GM19467 (cell line): ENCODE data around the gene EZH1.
A peak's percentile ranks its signal among the peaks of the same experiment; 100 is the strongest.

Experiments used
- ATAC-seq: cut with Tn5 transposase; IDR thresholded peaks from one replicate; pipeline ENCODE4 v1.9.1; 2021; ENCODE audit warnings: mild to moderate bottlenecking, moderate library complexity; ENCODE audit not compliant: unreplicated experiment

Gene EZH1

DNA sequence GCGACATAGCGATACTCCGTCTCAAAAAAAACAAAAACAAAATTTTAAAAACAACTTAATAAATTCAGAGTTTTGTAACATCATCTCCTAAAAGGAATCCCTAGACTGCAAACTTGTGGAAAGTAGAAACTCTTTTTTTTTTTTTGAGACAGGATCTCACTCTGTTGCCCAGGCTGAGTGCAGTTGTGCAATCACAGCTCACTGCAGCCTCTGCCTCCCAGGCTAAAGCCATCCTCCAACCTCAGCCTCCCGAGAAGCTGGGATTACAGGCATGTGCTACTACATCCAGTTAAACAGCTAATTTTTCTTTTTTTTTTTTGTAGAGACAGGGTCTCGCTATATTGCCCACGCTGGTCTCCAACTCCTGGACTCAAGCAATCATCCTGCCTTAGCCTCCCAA is 19.7 kb downstream of the EZH1 start:
- ATAC-seq, result no peak

DNA sequence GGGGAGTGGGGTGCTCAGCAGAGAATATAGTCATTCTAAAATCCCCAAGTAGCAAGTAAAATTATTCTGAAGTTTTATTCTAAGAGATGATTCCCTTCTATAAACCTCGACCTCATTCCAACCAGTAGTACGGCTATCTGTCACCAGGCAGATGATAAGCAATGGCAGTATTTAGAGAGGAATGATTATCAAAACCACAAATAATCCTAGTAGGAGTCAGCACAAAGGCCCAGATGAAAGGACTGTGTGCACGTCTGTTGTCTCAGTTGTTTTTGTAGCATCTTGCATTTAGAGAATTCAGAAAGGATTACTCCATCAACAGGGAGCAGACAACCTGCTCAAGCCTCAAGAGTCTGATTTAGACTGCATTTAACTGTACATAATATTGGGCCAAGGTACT is 21.2 kb downstream of the EZH1 start:
- ATAC-seq, result no peak

DNA sequence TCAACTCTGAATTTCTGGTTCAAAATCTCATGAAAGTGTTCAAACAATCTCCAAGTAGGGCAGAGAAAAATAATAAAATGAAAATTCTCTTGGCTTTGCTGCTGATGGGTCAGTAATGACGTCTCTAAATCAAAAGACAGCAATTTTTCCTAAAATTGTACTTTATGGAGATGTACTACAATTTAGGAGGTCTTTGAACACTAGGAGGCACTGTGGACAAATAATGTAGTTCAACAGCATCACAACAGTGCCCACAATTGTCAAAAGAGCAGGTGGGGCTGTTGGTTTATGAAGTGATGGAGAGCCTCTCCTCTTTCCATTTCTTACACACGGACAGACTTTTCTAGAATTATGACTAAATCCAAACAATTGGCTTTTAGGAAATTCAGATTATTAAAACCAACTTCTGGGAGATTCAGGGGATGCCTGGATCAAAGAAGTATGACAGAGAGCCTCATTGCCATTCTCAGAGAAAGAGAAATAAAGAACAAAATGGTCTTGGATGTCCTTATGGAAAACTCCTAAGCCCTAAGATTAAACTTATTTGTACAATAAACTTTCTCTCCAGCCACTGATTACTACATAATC is 23.8 kb downstream of the EZH1 start:
- ATAC-seq, result no peak

DNA sequence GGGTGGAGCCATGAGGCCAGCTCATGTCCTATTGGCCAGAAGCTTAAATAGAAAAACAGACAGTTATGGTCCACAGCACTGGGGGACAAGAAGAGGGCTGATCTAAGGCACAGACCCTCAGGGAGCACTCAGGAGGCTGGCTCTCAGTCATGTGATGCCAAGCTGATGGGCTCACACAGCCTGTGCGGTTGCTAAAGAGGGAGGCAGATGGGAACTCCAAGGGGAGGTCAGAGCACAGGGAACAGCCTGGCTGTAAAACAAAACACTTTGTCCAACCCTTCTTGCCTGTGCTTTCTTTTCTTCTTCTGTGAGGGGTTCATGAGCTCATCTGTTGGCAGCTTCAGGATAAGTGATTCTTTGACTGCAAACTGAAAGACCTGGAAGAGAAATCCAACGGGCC is 35.3 kb downstream of the EZH1 start:
- ATAC-seq, result no peak

DNA sequence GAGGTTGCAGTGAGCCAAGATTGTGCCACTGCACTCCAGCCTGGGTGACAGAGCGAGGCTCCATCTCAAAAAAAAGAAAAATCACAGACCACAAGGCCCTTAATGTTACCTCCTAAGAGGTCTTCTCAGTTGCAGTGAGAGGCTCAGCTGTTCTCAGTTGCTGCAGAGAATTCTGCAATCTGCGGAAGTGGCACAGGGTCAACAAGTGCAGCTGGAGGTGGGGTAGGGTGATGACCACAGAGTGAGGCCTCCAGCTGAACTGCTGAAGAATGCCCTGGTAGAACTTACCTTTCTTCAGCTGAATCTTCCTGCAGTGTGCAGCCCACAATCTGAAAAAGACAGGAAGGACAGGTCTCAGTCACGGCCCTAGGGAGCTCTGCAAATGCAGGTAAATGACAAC is 36.3 kb downstream of the EZH1 start:
- ATAC-seq, result no peak

DNA sequence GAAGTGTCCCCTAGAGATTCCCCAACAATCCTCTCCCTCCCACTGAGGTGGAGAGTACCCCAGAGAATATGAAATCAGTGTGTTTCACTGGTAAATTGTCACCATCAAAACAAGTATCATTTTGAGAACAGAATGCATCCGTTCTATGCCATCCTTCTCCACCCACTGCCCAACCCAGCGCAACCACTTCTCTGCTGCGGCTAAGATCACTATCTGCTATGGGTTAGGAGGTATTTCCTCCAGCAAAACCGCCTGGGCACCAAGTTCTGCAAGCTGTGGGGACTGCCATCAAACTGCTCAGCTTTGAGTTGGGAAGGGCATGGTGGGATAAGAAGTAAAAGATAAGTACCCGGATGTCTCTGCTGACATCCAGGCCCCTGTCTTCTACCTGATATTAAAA is 38.1 kb downstream of the EZH1 start:
- ATAC-seq, result no peak

DNA sequence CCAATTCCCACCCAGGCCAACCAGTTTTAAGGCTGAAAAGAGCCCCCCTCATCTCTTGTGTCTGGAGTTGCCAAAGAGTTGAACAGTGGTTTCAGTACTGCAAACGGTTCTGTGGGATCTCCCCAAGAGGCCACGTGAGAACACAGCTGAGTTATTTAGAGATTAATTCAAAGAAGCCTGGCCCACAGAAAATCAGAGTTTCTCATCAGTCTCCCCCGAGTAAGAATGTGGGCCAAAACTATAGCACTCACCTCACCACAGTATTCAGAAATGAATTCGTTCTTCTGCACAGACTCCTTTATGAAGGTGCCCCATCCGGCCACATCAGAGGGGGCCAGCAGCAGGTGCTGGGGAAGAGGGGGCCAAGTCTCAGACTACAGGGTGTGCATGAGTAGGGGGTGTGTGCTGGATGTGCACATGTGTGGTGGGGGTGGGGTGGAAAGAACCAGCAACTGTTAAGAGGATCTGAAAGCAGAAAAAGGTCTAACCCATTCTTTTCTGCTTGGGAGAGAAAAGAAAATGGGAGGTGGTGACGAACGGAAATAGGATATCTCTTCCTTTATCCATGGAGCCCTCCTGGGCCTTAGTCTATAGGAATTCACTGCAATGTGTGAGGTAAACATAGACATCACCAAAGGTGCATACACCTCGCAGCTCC is 39.9 kb downstream of the EZH1 start:
- peak; percentile 55 for ATAC-seq

DNA sequence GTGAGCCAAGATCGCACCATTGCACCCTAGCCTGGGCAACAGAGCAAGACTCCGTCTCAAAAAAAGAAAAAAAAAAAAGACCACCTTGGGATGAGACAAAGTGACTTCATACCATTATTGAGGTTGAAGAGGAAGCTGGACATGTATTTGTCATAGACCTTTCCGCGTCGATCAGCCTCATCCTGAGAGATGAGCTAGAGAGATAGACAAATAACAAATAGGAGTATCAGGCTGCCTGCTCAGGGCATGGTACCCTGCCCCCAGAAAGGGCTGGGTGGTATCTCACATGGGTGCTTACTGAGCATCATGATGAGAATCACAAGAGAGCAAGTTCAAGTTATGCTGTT is 40.4 kb downstream of the EZH1 start:
- peak; percentile 17 for ATAC-seq

DNA sequence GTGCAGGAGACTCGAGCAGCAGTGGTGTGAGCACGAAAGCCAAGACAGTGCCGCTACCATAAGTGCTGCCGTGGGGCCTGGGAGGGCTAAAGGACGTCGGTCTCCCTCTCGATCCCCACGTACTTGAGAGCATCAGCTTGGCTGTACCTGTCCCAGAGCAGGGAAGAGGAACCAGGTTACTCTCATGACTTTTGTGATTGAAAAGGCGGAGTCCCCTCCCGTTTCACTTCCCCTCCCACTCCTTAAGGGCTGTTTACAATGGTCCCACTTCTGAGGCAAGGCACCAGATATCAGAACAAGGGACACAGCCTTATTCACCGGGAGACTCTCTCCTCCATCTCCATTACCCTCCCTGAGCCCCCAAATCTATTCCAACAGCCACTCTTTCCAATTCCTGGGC is 42.4 kb downstream of the EZH1 start:
- no peak for ATAC-seq

DNA sequence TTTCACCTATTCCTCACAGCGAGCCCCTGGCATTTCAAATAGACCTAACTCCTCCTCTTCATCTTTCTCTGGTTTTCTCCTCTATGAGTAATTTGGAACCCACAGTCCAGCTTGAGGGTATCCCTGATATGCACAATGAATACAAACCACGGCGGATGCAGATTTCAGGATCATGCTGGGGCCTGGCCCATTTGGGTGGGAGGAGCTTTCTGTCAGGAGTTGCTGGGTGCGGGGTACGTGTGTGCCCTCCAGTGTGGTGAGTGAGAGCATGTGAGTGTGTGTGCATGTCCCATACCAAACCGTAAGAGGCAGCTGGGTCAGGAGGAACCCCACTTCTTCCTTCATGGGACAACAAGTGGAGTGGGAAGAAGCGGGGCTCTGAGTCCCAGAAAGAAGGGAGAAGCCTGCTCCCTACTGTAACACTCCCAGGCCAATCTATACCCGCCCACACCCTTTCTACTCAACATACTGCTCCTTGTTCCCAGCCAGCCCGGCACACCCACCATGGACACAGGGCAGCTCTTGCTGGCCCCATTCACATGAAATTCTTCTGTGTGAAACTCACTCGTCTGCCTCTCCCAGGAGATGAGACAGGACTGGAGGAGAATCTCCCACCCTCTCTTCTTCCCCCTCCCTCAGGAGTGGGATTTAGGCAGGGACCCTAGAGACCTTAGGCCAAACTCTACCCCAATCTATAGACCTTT is 44.1 kb downstream of the EZH1 start:
- ATAC-seq, result no peak

DNA sequence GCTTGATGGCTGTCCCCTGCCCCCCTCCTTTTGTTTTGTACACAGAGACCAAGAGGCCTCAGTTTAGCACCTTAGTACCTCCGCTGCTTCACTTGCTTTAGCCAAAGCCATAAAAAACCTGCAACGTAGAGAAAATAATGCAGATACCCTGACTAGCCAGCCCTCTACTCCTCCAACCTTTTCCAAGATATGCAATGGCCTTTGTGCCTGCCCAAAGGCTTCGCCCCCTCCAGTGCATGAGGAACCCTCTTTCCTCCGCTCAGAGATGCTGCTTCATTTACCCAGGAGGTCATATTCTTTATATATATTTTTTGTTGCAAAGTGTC is 45.5 kb downstream of the EZH1 start:
- no peak for ATAC-seq

DNA sequence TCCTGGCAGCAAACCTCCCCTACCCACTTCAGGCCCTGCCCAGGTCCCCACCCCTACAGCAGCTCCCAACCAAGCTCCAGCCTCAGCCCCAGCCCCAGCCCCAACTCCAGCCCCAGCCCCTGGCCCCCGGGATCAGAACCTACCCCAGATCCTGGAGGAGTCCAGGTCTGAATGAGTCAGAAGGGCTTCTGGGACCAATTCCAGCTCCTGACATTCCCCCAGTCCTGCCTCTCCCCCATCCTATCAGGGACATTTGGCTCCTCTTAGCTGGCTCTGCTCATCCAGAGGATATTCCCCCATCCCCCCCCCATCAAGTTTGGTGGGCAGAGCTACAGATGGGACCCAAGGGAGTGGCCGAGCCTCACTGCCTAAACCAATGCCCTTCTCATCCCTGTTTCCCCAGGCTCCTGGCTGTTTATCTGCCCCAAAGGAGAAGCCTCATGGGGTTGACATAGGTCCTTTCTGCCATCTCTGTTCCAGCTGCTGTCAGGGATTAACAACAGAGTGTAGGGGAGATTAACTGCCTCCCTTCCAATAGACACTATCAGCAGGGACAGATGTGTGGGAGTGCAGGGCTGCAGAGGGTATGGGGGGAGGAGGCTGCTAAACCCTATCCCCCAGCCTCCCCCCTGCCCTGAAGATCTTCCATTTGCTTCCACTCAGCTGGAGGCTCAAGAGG is 46.0 kb downstream of the EZH1 start:
- ATAC-seq, result no peak

DNA sequence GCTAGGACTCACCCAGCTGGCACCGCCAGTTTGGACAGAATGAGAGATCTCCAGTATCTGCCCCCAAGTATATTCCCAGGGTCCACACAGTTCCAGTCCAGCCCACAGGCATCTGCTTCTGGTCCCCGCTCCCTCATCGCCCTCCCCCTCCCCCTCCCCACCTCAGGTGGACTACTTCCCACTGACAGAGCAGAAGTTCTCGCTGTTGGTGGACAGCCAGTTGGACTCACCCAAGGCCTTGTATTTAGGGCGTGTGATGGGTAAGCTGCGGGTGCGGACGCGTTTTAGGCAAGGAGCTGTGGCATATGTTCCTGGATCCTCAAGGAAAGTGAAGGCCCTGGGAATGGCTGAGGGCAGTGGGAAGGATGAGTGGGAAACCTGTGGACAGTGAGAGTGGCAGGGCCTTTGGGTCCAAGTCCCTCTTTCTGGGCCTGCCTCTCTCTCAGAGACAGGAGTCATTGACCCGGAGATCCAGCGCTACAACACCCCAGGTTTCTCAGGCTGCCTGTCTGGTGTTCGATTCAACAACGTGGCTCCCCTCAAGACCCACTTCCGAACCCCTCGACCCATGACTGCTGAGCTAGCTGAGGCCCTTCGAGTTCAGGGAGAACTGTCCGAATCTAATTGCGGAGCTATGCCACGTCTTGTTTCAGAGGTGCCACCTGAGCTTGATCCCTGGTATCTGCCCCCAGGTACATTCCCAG is 47.6 kb downstream of the EZH1 start:
- no peak for ATAC-seq

DNA sequence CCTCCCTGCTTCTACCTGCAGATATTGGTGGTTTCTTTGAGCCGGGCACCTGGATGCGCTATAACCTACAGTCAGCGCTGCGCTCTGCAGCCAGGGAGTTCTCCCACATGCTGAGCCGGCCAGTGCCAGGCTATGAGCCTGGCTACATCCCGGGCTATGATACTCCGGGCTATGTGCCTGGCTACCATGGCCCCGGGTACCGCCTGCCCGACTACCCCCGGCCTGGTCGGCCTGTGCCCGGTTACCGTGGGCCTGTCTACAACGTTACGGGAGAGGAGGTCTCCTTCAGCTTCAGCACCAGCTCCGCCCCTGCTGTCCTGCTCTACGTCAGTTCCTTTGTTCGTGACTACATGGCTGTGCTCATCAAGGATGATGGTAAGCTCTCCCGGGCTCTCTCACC is 49.3 kb downstream of the EZH1 start:
- ATAC-seq, result no peak

DNA sequence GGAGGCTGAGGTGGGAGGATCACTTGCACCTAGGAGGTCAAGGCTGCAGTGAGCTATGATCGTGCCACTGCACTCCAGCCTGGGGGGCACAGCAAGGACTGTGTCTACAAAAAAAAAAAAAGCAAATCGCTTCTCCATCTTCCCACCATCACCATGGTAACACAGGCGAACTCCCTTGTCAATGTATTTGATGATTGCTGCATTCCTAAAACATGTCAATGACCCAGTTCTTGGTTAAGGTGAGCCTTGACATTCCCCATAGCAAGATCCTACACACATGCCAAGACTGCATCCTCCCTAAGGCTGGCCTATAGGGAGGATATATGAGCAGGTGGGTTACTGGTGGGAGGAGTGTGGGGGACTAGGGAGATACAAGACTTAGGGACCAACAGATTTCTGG is 50.3 kb downstream of the EZH1 start:
- ATAC-seq, result no peak

DNA sequence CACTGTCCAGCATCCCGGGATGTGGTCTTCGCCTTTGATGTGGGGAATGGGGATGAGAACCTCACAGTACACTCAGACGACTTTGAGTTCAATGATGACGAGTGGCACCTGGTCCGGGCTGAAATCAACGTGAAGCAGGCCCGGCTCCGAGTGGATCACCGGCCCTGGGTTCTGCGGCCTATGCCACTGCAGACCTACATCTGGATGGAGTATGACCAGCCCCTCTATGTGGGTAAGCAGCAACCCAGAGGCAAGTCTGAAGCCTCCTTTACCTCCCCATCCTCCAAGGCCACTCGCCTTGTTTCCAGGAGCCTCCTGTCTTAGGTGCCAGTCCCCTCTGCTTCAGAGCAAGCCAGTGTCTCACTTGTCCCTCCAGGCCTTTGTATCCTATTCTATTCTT is 52.4 kb downstream of the EZH1 start:
- ATAC-seq, result no peak

DNA sequence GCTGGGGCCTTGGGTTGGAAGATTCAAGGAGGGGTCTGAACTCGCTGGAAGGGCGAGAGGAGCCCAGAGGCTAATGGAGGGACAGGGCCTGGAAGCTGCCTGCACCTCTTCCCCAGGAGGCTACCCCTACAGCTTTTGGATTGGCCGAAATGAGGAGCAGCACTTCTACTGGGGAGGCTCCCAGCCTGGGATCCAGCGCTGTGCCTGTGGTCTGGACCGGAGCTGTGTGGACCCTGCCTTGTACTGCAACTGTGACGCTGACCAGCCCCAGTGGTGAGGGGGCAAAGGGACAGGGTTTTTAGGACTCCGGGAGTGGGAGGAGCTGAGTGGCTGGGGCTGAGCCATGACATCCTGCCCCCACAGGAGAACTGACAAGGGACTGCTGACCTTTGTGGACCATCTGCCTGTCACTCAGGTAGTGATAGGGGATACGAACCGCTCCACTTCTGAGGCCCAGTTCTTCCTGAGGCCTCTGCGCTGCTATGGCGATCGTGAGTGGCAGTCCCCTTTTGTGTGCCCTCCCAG is 53.8 kb downstream of the EZH1 start:
- ATAC-seq, result no peak

DNA sequence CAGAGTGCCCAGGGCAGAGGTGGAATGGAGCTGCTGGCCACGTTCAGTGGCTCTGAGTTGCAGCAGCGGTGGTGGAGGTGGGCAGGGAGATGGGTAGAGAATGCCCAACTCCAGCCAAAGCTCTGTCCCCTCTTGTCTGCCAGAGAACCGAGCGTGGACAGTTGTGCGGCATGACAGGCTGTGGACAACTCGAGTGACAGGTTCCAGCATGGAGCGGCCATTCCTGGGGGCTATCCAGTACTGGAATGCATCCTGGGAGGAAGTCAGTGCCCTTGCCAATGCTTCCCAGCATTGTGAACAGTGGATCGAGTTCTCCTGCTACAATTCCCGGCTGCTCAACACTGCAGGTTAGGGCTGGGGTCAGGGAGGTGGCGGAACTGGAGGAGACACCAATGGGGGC is 54.2 kb downstream of the EZH1 start:
- ATAC-seq, result no peak

DNA sequence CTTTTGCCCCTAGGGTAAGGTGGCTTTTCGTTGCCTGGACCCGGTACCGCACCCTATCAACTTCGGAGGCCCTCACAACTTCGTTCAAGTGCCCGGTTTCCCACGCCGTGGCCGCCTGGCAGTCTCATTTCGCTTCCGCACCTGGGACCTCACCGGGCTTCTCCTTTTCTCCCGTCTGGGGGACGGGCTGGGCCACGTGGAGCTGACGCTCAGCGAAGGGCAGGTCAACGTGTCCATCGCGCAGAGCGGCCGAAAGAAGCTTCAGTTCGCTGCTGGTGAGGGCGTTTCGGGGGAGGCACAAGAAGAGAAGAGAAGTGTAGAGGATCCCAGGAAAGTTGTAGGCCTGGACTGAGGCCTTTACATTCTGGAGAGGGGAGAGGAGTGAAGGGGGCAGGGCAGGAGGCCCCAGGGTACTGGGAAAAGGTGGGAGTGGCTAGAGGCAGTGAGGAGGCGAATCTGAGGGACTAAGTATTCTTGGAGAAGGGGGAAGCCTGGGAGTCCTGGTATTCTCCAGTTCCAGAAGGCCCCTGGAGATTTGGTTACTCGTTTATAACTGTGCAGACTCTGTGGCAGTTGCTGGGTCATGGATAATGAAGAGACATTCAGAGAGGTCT is 57.0 kb downstream of the EZH1 start:
- no peak for ATAC-seq

DNA sequence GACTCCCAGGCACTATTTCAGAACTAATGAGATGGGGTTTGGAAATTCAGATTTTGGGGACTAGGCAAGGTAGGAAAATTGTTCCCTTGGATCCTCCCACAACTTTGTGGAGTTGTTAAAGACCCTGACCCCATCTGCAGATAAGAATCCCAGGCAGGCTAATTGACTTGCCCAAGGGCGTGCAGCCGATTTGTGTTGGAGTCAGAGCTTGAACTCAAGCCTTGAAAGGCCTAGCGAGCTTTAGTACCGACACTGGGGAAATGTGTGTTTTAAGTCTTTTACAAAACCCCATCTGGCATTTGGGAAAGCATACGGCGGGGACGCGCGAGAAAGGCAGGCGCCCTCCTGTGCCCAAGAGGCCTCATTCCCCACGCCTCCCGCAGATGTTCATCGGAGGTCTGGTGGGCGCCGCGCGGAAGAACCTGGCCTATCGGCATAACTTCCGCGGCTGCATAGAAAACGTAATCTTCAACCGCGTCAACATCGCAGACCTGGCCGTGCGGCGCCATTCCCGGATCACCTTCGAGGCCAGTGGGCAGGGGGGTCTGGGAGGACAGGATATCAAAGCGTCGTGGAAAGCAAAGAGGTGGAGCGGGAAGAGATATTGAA is 58.2 kb downstream of the EZH1 start:
- no peak for ATAC-seq

DNA sequence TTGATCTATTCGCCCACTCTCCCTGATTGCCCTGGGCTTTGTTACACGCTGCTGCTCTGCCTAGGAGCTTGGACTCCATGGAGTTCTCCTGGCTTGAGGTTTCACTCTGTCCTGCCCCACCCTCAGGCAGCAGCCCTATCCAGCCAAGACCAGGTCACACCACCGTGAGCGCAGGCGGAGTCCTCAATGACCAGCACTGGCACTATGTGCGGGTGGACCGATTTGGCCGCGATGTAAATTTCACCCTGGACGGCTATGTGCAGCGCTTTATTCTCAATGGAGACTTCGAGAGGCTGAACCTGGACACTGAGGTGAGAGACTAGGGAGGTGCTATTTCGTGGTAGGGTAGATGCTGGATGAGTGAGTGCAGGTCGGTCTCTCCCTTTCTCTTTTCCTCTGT is 59.0 kb downstream of the EZH1 start:
- no peak for ATAC-seq
